GM23338 (cell line): Measurements from ENCODE around the gene NLGN4X.
A peak's percentile ranks its signal among the peaks of the same experiment; 100 is the strongest.

Experiments
- EZH2 ChIP-seq: fragments of 200-600 bp; sonication (generic); IDR thresholded peaks from one replicate; pipeline ENCODE4 v1.8.0; 2017; ENCODE audit warnings: antibody characterized with exemption, mild to moderate bottlenecking, low read depth; ENCODE audit not compliant: unreplicated experiment
- POLR2AphosphoS5 ChIP-seq: IDR thresholded peaks from 2 replicates; pipeline ENCODE4 v1.6.1; 2016; ENCODE audit warnings: antibody characterized with exemption, low read depth
- ZNF114 ChIP-seq: fragments of 250-450 bp; sonication (Bioruptor Pico); IDR thresholded peaks from 2 replicates; pipeline ENCODE4 v1.5.0; 2020; ENCODE audit warnings: mild to moderate bottlenecking, moderate library complexity
- TF ChIP-seq, protein P1 (sequence below), 2 experiments: fragments of 200-600 bp in 1 of 2; sonication (generic) in 1 of 2; conservative IDR thresholded peaks; 2 replicates each; pipeline versions ENCODE4 v1.5.1 to v1.6.1; 2016 to 2017; ENCODE audit warnings: antibody characterized with exemption in 2 of 2, low read depth in 2 of 2, mild to moderate bottlenecking in 2 of 2, moderate library complexity in 1 of 2

DNA sequence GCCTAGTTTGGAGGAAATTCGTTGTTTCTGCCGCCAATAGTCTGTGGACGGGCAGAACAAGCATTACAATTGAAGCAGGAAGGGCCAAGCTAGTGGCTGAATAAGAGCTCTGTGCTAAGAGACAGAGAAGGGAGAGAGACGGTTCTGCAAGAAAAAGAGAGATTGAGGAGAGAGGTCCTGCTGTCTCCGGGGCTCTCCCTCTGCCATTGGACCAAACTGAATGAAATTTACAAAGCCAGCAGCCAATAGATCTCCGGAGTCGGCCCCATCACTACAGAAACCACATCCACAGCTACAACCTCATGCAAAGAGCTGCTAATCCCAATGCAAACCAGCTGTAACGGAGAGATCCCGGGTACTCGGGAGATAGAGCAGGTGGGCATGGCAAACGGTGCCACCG lies at the start of gene NLGN4X:
- TF ChIP-seq, protein P1, sequence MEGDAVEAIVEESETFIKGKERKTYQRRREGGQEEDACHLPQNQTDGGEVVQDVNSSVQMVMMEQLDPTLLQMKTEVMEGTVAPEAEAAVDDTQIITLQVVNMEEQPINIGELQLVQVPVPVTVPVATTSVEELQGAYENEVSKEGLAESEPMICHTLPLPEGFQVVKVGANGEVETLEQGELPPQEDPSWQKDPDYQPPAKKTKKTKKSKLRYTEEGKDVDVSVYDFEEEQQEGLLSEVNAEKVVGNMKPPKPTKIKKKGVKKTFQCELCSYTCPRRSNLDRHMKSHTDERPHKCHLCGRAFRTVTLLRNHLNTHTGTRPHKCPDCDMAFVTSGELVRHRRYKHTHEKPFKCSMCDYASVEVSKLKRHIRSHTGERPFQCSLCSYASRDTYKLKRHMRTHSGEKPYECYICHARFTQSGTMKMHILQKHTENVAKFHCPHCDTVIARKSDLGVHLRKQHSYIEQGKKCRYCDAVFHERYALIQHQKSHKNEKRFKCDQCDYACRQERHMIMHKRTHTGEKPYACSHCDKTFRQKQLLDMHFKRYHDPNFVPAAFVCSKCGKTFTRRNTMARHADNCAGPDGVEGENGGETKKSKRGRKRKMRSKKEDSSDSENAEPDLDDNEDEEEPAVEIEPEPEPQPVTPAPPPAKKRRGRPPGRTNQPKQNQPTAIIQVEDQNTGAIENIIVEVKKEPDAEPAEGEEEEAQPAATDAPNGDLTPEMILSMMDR (conservative IDR thresholded peaks at IDR 0.05; ENCODE audit: low read depth in 2 of 2) = no peak
- TF ChIP-seq POLR2AphosphoS5 (peak; percentile 74), ZNF114 (CRISPR knock-in tag) (no peak), EZH2 (no peak)
